ENCODE data around the gene SIAE. TPM values are rescaled to one million over a fixed set of nuclear protein-coding genes. Genes with fewer than 3 reads are reported as not detected.

SIAE gene
- total and polyA plus RNA-seq, 2 donors (not counting 1 experiment from before 2014, with no cell fraction given) = 28.9 to 67.0 TPM

GRCh38 chr11:124674168-124674517, 604 bp upstream of the SIAE start:
- no peaks in the 10 kb centered on the region for H3K9me3 ChIP-seq (ENCODE audit: control insufficient read depth, insufficient read depth, low read depth, low read length)
- H2AFZ ChIP-seq (ENCODE audit: low read length) = peak overlapping the region; percentile 38
- peaks cover 3% of the 10 kb centered on the region for H3K4me1 ChIP-seq (ENCODE audit: control insufficient read depth, extremely low read depth, insufficient read depth, low read length)
- TF ChIP-seq EZH2 (IDR thresholded peaks at IDR 0.05; ENCODE audit: low read length, missing control alignments) (no peak), CTCF (conservative IDR thresholded peaks at IDR 0.05 in 1 of 2, IDR thresholded peaks at IDR 0.05 in 1 of 2; ENCODE audit: low read depth in 1 of 2, low read length in 2 of 2) (no peak)
- peak overlapping the region; percentile 80 for H3K4me2 ChIP-seq (ENCODE audit: extremely low read depth, insufficient read depth, low read length)
- no peaks in the 10 kb centered on the region for H3K36me3 ChIP-seq (ENCODE audit: control insufficient read depth, insufficient read depth, low read length)
- no peaks in the 10 kb centered on the region for H3K79me2 ChIP-seq (ENCODE audit: control insufficient read depth, insufficient read depth, low read length)
- peak overlapping the region; percentile 86 for H3K27ac ChIP-seq (ENCODE audit: insufficient read depth, low read length)
- no peaks in the 10 kb centered on the region for H4K20me1 ChIP-seq (ENCODE audit: control insufficient read depth, extremely low read depth, insufficient read depth, low read length)
- H3K27me3 ChIP-seq (ENCODE audit: control insufficient read depth, insufficient read depth, low read length) = no peaks in the 10 kb centered on the region
- peak in 1 of 2 donors; percentile 5 for DNase-seq (ENCODE audit: low read depth in 2 of 2)
- H3K9ac ChIP-seq (ENCODE audit: insufficient read depth, low read length) = peak overlapping the region; percentile 76
- peak overlapping the region; percentile 52 to 80 (median 73) for H3K4me3 ChIP-seq (replicated peaks in 1 of 4; ENCODE audit: control extremely low read depth in 1 of 4, insufficient read depth in 1 of 4, low read depth in 3 of 4, low read length in 4 of 4)

GRCh38 chr11:124672536-124673215, 863 bp downstream of the SIAE start:
- Histone ChIP-seq H3K9me3 (ENCODE audit: control insufficient read depth, insufficient read depth, low read depth, low read length) (no peaks in the 10 kb centered on the region), H3K27me3 (ENCODE audit: control insufficient read depth, insufficient read depth, low read length) (no peaks in the 10 kb centered on the region), H3K4me1 (ENCODE audit: control insufficient read depth, extremely low read depth, insufficient read depth, low read length) (peaks cover 3% of the 10 kb centered on the region), H3K27ac (ENCODE audit: insufficient read depth, low read length) (peak overlapping the region; percentile 86), H3K36me3 (ENCODE audit: control insufficient read depth, insufficient read depth, low read length) (no peaks in the 10 kb centered on the region), H4K20me1 (ENCODE audit: control insufficient read depth, extremely low read depth, insufficient read depth, low read length) (no peaks in the 10 kb centered on the region), H3K9ac (ENCODE audit: insufficient read depth, low read length) (peak overlapping the region; percentile 92), H3K4me3 (replicated peaks in 1 of 4; ENCODE audit: control extremely low read depth in 1 of 4, insufficient read depth in 1 of 4, low read depth in 3 of 4, low read length in 4 of 4) (peak overlapping the region; percentile 52 to 80 (median 73)), H2AFZ (ENCODE audit: low read length) (no peak overlapping the region), H3K4me2 (ENCODE audit: extremely low read depth, insufficient read depth, low read length) (peak overlapping the region; percentile 97), H3K79me2 (ENCODE audit: control insufficient read depth, insufficient read depth, low read length) (no peaks in the 10 kb centered on the region)
- TF ChIP-seq CTCF (conservative IDR thresholded peaks at IDR 0.05 in 1 of 2, IDR thresholded peaks at IDR 0.05 in 1 of 2; ENCODE audit: low read depth in 1 of 2, low read length in 2 of 2) (no peak), EZH2 (IDR thresholded peaks at IDR 0.05; ENCODE audit: low read length, missing control alignments) (no peak)
- no peak for DNase-seq (ENCODE audit: low read depth in 2 of 2)

- peak in 1 of 2 donors; percentile 24 for DNase-seq (ENCODE audit: low read depth in 2 of 2)
Observed at GRCh38 chr11:124670732-124671131, 2.8 kb downstream of the SIAE start.

More at GRCh38 chr11:124670732-124671131, 2.8 kb downstream of the SIAE start:
- H3K36me3 ChIP-seq (ENCODE audit: control insufficient read depth, insufficient read depth, low read length) = no peaks in the 10 kb centered on the region
- no peak overlapping the region for H3K4me2 ChIP-seq (ENCODE audit: extremely low read depth, insufficient read depth, low read length)
- H3K27me3 ChIP-seq (ENCODE audit: control insufficient read depth, insufficient read depth, low read length) = no peaks in the 10 kb centered on the region
- H2AFZ ChIP-seq (ENCODE audit: low read length) = no peak overlapping the region
- TF ChIP-seq EZH2 (IDR thresholded peaks at IDR 0.05; ENCODE audit: low read length, missing control alignments) (no peak), CTCF (conservative IDR thresholded peaks at IDR 0.05 in 1 of 2, IDR thresholded peaks at IDR 0.05 in 1 of 2; ENCODE audit: low read depth in 1 of 2, low read length in 2 of 2) (no peak)
- no peaks in the 10 kb centered on the region for H3K79me2 ChIP-seq (ENCODE audit: control insufficient read depth, insufficient read depth, low read length)
- no peaks in the 10 kb centered on the region for H3K9me3 ChIP-seq (ENCODE audit: control insufficient read depth, insufficient read depth, low read depth, low read length)
- no peak overlapping the region for H3K4me3 ChIP-seq (replicated peaks in 1 of 4; ENCODE audit: control extremely low read depth in 1 of 4, insufficient read depth in 1 of 4, low read depth in 3 of 4, low read length in 4 of 4)
- no peaks in the 10 kb centered on the region for H4K20me1 ChIP-seq (ENCODE audit: control insufficient read depth, extremely low read depth, insufficient read depth, low read length)
- H3K27ac ChIP-seq (ENCODE audit: insufficient read depth, low read length) = no peak overlapping the region
- H3K4me1 ChIP-seq (ENCODE audit: control insufficient read depth, extremely low read depth, insufficient read depth, low read length) = peaks cover 3% of the 10 kb centered on the region
- H3K9ac ChIP-seq (ENCODE audit: insufficient read depth, low read length) = no peak overlapping the region

Measured in fibroblast of lung (primary cell).